ENCODE data around the gene CCL27. TPM values are rescaled to one million over a fixed set of nuclear protein-coding genes. Genes with fewer than 3 reads are reported as not detected.

Gene CCL27
- total and polyA plus RNA-seq, 5 donors: 0.18 to 0.46 TPM; not detected in 3

DNA sequence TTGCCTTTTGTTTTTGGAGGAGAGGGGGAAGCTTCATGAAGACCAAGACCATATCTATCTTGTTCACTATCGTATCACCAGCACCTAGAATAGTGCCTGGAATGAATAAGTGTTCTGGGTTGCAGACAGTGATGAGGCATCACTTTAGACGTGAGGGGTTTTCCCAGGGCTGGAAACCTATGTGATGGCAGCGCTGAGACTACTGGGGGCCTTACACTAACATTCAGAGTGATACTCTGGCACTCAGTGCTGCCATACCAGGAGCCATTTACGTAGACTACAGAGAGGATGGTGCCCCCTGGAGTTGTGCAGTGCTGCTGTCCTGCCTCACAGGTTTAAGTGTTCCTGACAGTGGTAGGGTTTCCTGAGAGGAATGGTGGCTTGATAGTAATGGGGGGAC is 21.7 kb upstream of the CCL27 start:
- WGBS: 91% methylated on average over 4 of the region's 4 CpGs
- intact Hi-C loops (cut with DNase I): no loop called here
- Histone ChIP-seq H3K27ac (ENCODE audit: low read length) (no peak overlapping the region), H3K27me3 (ENCODE audit: control insufficient read depth, insufficient read depth) (no peaks in the 10 kb centered on the region), H3K4me1 (ENCODE audit: control insufficient read depth, insufficient read depth, low read length) (no peaks in the 10 kb centered on the region), H3K4me3 (ENCODE audit: low read length) (no peak overlapping the region), H3K9me3 (ENCODE audit: control insufficient read depth, low read length) (no peaks in the 10 kb centered on the region)
- no peak for DNase-seq
- no peak for ATAC-seq

DNA sequence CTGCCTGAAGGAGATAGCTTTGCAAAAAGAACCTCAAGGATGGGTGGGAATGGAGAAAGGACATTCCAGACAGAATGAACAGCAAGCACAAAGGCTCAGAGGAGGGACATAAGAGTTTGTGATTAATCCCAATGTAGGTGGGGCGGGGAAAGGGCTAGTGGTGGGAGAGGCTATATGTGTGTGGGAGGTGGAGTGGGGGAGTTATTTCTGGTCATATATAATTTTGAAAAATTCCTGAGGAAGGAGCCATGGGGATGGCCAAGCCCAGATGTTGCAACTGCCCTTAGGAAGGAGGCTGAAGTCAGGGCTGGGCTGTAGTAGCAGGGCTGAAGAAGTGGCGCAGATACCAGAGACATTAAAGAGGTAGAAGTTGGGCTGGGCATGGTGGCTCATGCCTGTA is 13.4 kb upstream of the CCL27 start:
- ATAC-seq (peak in 1 of 2 donors; percentile 30), DNase-seq (no peak)
- intact Hi-C loops (cut with DNase I): no loop called here
- Histone ChIP-seq H3K27ac (ENCODE audit: low read length) (no peak overlapping the region), H3K27me3 (ENCODE audit: control insufficient read depth, insufficient read depth) (no peaks in the 10 kb centered on the region), H3K4me3 (ENCODE audit: low read length) (no peak overlapping the region), H3K4me1 (ENCODE audit: control insufficient read depth, insufficient read depth, low read length) (peaks cover 2% of the 10 kb centered on the region), H3K9me3 (ENCODE audit: control insufficient read depth, low read length) (no peaks in the 10 kb centered on the region)
- 98% methylated on average over 2 of the region's 2 CpGs for WGBS

DNA sequence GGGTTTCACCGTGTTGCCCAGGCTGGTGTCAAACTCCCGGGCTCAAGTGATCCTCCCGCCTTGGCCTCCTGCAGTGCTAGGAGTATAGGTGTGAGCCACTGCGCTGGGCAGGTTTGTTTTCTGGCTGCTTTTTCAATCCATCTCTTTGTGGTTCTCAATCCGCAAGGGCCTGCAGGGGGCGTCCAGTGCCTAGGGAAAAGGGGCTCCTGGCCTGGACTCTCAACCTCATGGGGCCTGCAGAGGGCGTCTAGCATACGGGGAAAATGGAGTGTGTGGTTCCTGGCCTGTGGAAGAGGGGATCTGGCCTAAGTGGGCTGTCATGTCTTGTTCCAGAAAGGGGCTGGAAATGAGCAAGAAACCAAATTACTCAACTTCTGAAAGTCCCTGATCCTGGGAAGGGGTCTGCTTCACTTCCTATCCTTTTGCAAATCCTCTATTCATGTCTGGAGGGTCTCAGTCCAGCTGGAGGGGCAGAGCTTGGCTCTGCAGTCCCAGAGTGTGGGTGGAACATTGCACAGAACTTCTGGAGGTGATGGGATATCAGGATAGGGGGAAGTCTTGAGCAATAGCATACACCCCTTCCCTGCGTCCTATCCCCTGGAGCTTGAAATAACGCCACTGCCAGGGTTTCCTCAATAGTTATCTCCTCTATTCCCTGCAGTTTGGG is 12.7 kb upstream of the CCL27 start:
- WGBS: 34% methylated on average over 10 of the region's 10 CpGs
- H3K27ac ChIP-seq (ENCODE audit: low read length): no peak overlapping the region
- peak; percentile 79 to 87 (median 85) for DNase-seq
- intact Hi-C loops (cut with DNase I): no loop called here
- H3K4me1 ChIP-seq (ENCODE audit: control insufficient read depth, insufficient read depth, low read length): peaks cover 3% of the 10 kb centered on the region
- ATAC-seq: peak; percentile 76 to 77
- H3K4me3 ChIP-seq (ENCODE audit: low read length): no peak overlapping the region
- no peaks in the 10 kb centered on the region for H3K27me3 ChIP-seq (ENCODE audit: control insufficient read depth, insufficient read depth)
- no peaks in the 10 kb centered on the region for H3K9me3 ChIP-seq (ENCODE audit: control insufficient read depth, low read length)

DNA sequence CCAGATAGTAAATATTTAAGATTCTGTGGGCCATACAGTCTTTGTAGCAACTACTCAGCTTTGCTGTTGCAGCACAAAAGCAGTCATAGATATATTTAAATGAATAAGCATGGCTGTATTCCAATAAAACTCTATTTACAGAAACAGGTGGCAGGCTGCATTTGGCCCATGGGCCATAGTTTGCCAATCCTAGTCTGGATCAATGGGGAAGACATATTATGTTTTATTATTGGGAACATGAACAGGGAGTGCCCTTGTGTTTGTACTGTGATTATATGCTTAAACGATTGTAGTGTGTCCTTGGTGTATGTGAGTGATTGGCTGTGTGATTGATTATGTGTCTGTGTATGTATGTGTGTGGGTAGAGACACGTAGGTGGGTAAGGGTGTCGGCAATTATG is 12.0 kb upstream of the CCL27 start:
- 86% methylated on average over 3 of the region's 3 CpGs for WGBS
- ATAC-seq: no peak

DNA sequence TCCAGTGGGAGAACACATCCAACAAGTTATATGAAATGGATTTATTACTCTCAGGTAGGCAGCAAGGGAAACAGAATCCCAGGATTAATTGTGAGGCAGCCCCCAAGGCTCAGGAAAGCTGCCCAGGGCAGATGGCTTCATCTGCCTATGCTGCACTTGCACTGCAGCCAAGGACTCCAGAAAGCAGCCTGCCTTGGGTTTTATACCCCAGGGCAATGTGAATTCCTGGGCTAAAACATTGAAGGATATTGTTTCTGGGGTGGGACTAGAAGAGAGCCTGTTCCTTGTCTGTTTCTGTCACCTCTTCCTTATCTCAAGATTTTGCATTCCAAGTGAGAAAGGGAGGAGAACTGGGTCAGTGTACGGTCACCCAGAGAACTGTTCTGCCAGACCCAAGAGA is 8.8 kb upstream of the CCL27 start:
- Histone ChIP-seq H3K27me3 (ENCODE audit: control insufficient read depth, insufficient read depth) (no peaks in the 10 kb centered on the region), H3K9me3 (ENCODE audit: control insufficient read depth, low read length) (no peaks in the 10 kb centered on the region), H3K27ac (ENCODE audit: low read length) (no peak overlapping the region), H3K4me1 (ENCODE audit: control insufficient read depth, insufficient read depth, low read length) (peaks cover 7% of the 10 kb centered on the region), H3K4me3 (ENCODE audit: low read length) (no peak overlapping the region)
- whole genome bisulfite sequencing: 50% methylated on average over 1 of the region's 1 CpG
- ATAC-seq: no peak
- no peak for DNase-seq
- intact Hi-C loops (cut with DNase I): no loop called here

More for the DNA sequence above, 12.0 kb upstream of the CCL27 start:
- Histone ChIP-seq H3K27me3 (ENCODE audit: control insufficient read depth, insufficient read depth) (no peaks in the 10 kb centered on the region), H3K4me1 (ENCODE audit: control insufficient read depth, insufficient read depth, low read length) (peaks cover 3% of the 10 kb centered on the region), H3K4me3 (ENCODE audit: low read length) (no peak overlapping the region), H3K27ac (ENCODE audit: low read length) (no peak overlapping the region), H3K9me3 (ENCODE audit: control insufficient read depth, low read length) (no peaks in the 10 kb centered on the region)
- no peak for DNase-seq
- intact Hi-C loops (cut with DNase I): no loop called here

DNA sequence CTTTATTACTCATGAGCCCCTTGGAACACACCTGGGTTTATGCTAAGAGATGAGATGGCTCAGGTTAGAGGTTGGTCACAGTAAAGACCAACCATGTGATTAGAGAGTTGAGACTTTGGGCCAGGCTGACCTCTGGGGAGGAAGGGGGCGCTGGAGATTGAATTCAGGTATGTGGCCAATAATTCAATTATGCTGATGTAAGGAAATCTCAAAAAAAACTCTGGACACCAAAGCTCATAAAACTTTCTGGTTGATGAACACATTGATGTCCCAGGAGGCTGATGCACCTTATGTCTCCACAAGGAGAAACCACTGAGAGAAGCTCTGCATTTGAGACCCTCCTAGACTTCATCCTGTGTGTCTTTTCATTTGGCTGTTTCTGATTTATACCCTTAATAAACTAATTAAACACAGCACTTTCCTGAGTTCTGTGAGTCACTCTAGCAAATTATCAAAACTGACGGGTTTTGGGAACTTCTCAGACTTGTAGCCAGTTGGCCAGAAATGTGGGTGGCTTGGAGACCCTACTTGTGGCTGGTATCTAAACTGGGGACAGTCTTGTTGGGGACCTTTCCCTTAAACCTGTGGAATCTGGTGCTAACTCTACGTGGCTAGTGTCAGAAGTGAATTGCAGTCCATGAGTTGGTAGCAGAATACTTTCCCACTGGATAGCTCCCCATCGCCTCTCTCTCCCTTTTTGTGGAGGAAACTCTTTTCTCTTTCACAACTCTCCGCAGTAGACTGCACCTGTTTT is 7.5 kb upstream of the CCL27 start:
- 93% methylated on average over 5 of the region's 5 CpGs for WGBS
- ATAC-seq: no peak
- no peaks in the 10 kb centered on the region for H3K9me3 ChIP-seq (ENCODE audit: control insufficient read depth, low read length)
- no peak for DNase-seq
- intact Hi-C loops (cut with DNase I): no loop called here
- H3K4me3 ChIP-seq (ENCODE audit: low read length): no peak overlapping the region
- peaks cover 7% of the 10 kb centered on the region for H3K4me1 ChIP-seq (ENCODE audit: control insufficient read depth, insufficient read depth, low read length)
- H3K27ac ChIP-seq (ENCODE audit: low read length): no peak overlapping the region
- H3K27me3 ChIP-seq (ENCODE audit: control insufficient read depth, insufficient read depth): no peaks in the 10 kb centered on the region

DNA sequence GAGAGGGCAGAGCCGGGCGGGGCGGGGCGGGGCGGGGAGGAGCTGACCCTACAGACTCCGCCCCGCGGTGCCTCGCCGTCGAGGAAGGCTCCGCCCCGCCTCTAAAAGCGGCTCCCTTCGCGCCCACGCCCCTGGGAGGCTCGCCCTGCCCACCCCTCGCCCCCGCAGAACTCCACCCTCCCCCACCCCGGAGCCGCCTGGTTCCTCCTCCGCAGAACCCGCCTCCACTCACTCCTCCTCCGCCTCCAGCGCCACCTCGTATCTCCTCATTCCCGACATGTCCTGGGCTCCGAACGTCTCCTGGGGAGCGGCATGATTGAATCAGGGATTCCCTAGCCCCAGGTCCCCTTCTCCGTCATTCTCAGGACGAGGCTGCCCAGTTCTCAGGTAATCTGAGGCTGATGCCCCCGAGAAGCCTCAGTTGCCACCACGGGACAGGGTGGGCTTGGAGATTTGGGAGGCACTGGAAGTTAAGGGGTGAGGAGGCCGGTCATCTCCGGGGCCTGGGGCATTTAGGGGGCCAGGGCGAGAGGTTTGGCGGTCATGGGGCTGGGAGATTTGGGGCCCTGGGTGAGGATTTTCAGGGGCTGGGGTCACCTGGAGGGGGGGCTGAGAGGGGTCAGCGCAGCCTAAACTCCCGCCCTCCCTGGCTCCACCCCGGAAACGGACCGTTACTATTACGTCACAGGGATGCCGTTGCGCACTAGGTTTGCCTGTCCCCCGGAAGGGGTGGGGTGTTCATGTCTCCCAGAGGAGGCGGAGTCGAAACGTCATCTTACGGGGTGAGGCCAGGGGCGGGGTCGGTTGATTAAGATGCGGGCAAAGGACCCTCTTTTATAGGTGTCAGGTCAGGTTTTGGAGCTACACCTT is 3.2 kb upstream of the CCL27 start:
- peak overlapping the region; percentile 99 for H3K27ac ChIP-seq (ENCODE audit: low read length)
- WGBS: 2% methylated on average over 55 of the region's 55 CpGs
- H3K4me1 ChIP-seq (ENCODE audit: control insufficient read depth, insufficient read depth, low read length): peaks cover 4% of the 10 kb centered on the region
- ATAC-seq (peak; percentile 93 to 94), DNase-seq (peak; percentile 96 to 98 (median 97))
- H3K9me3 ChIP-seq (ENCODE audit: control insufficient read depth, low read length): no peaks in the 10 kb centered on the region
- intact Hi-C loops (cut with DNase I): no loop called here
- H3K4me3 ChIP-seq (ENCODE audit: low read length): peak overlapping the region; percentile 69
- no peaks in the 10 kb centered on the region for H3K27me3 ChIP-seq (ENCODE audit: control insufficient read depth, insufficient read depth)

DNA sequence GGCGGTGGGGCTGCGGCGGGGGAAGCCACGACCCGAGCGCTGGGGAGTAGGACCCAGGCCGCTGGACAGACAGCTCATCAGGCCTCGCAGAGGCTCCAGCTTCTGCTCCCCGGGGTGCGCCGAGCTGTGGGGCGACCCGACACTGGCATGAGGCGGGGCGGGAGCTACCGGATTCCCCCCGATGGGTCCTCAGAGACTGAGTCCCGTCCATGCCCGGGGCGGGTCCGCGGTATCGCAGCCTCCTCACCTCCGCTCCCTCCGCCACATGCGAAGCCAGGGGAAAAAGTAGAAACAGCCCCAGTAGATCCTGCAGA is 2.6 kb upstream of the CCL27 start:
- Histone ChIP-seq H3K27ac (ENCODE audit: low read length) (peak overlapping the region; percentile 89), H3K4me3 (ENCODE audit: low read length) (peak overlapping the region; percentile 69), H3K4me1 (ENCODE audit: control insufficient read depth, insufficient read depth, low read length) (peaks cover 4% of the 10 kb centered on the region), H3K27me3 (ENCODE audit: control insufficient read depth, insufficient read depth) (no peaks in the 10 kb centered on the region), H3K9me3 (ENCODE audit: control insufficient read depth, low read length) (no peaks in the 10 kb centered on the region)
- WGBS: 2% methylated on average over 26 of the region's 26 CpGs
- ATAC-seq (no peak), DNase-seq (no peak)
- intact Hi-C loops (cut with DNase I): no loop called here

DNA sequence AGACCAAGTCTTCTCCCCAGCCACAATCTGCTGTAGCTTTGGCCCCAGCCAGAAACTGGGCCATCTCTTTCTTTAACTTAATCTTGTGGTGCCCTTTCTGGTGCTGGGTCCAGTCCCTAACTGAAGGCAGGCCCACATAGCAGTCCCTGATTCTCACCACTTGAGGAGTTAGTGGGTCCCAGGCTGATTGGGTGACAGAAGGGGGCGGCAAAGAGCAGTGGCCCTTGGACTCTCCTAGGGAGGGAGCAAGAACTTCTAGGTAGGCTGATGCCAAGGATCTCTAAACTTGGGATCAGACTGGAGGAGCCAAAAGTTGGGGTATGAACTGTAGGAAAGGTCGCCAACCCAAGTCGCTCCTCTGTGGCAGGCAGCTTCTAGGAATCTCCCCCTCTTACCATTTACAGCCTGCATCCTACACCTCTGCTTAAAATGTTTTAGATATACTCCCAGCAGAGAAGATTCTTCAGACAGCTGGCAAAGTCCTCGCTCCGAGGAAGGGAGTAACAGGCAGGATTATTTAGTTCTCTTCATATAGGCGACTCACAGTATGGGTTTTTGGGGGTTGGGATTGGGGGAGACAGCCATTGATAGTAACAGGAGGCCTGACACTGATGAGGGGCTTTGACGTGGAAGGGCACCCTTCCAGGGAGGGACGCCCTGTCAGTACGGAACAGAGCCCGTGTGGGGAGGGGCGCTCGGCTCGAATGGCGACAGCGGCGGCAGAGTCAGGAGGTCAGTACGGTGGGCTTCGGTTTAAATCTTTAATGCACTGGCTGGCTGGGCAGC is 2.0 kb upstream of the CCL27 start:
- Histone ChIP-seq H3K9me3 (ENCODE audit: control insufficient read depth, low read length) (no peaks in the 10 kb centered on the region), H3K27ac (ENCODE audit: low read length) (peak overlapping the region; percentile 89), H3K4me1 (ENCODE audit: control insufficient read depth, insufficient read depth, low read length) (peaks cover 4% of the 10 kb centered on the region), H3K27me3 (ENCODE audit: control insufficient read depth, insufficient read depth) (no peaks in the 10 kb centered on the region), H3K4me3 (ENCODE audit: low read length) (peak overlapping the region; percentile 69)
- WGBS: 12% methylated on average over 18 of the region's 18 CpGs
- peak; percentile 84 to 93 (median 91) for DNase-seq
- intact Hi-C loops (cut with DNase I): no loop called here
- peak; percentile 49 to 53 for ATAC-seq

DNA sequence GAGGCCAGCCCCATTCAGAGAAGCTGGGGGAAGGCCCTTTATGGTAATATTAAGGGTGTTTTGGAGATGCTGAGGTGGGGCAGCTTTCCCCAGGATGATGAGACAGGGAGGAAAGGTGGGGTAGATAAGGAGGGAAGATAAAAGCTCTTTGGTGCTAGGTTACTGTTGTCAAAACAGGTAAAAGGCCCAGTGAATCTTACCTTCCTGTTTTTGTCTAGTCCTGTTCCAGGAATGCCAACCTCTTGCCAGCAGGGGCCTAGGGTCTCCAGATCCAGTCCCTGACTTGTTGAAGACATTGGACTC is 797 bp upstream of the CCL27 start:
- ATAC-seq (no peak), DNase-seq (no peak)
- H3K9me3 ChIP-seq (ENCODE audit: control insufficient read depth, low read length): no peaks in the 10 kb centered on the region
- intact Hi-C loops (cut with DNase I): no loop called here
- H3K4me3 ChIP-seq (ENCODE audit: low read length): no peak overlapping the region
- peaks cover 4% of the 10 kb centered on the region for H3K4me1 ChIP-seq (ENCODE audit: control insufficient read depth, insufficient read depth, low read length)
- no peaks in the 10 kb centered on the region for H3K27me3 ChIP-seq (ENCODE audit: control insufficient read depth, insufficient read depth)
- no peak overlapping the region for H3K27ac ChIP-seq (ENCODE audit: low read length)
